22Rv1 (cell line): ENCODE data around the gene SOX21.
"Not testable (repeated sequence)": the region's sequence is repeated elsewhere in the genome, so short reads cannot be mapped to it uniquely, and the experiment has no call there.

Experiments used
- H3K27ac ChIP-seq: fragments of 450-650 bp; 2 replicates; pipeline ENCODE4 v1.5.1; 2017
- CTCF ChIP-seq: fragments of 450-650 bp; IDR thresholded peaks from 2 replicates; pipeline ENCODE4 v1.5.1; 2017; ENCODE audit warnings: mild to moderate bottlenecking
- ZFX ChIP-seq: fragments of 450-650 bp; IDR thresholded peaks from 2 replicates; pipeline ENCODE4 v1.6.1; 2017; ENCODE audit warnings: antibody characterized with exemption, borderline replicate concordance

Gene SOX21

GRCh38 chr13:94731028-94731427, 18.7 kb upstream of the SOX21 start:
- TF ChIP-seq CTCF, result no peak
- no peak for TF ChIP-seq ZFX
- no peak overlapping the region for H3K27ac ChIP-seq

GRCh38 chr13:94729941-94730340, 17.6 kb upstream of the SOX21 start:
- not testable (repeated sequence) for H3K27ac ChIP-seq

GRCh38 chr13:94726425-94726824, 14.1 kb upstream of the SOX21 start:
- TF ChIP-seq CTCF (no peak), ZFX (no peak)
- no peak overlapping the region for H3K27ac ChIP-seq

GRCh38 chr13:94722609-94723345, 10.4 kb upstream of the SOX21 start:
- no peak overlapping the region for H3K27ac ChIP-seq
- TF ChIP-seq ZFX, result no peak
- no peak for TF ChIP-seq CTCF

- not testable (repeated sequence) for H3K27ac ChIP-seq
Measured at GRCh38 chr13:94718697-94719096, 6.4 kb upstream of the SOX21 start.

GRCh38 chr13:94717916-94718315, 5.6 kb upstream of the SOX21 start:
- H3K27ac ChIP-seq, result no peak overlapping the region
- no peak for TF ChIP-seq CTCF
- TF ChIP-seq ZFX, result no peak

GRCh38 chr13:94716016-94716415, 3.7 kb upstream of the SOX21 start:
- H3K27ac ChIP-seq, result no peak overlapping the region
- TF ChIP-seq CTCF (peak; percentile 17; the same call in 1 of the 2 replicates), ZFX (no peak)

GRCh38 chr13:94713561-94714182, 1.3 kb upstream of the SOX21 start:
- TF ChIP-seq ZFX (no peak), CTCF (no peak)
- no peak overlapping the region for H3K27ac ChIP-seq
